ENCODE data around the gene DOCK4.

The DOCK4 gene

DNA sequence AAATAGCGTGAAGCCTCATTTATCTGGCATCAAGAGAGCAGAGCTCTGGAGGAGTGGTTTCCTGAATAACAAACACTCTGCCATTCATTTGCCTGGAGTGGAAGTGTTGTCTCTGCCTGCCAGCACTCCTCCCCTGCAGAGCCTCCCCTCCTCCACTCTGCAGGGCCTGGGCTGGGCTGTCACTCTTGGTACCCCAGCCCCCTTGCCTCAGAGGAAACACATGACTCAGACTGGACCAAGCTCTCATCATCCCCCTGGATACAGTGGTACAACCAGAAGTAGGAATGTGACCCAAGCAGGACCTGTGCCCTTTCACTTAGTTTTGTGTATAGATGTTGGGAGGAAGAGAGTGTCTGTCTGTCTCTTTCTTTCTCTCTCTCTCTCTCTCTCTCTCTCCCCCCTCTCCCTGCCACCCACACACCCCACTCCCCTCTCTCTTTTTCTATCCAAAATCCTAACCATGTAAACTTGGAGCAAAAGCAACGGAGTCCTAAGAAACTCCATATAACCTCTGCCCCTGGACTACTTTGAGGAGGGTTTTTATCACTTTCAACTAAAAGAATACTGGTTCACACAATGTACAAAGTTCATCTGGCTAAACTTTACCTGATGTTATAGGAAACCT, 43.9 kb downstream of the DOCK4 start:
- in situ Hi-C loops (cut with HindIII; ENCODE audit: low sequenced_read_pairs) = loop anchor here (5.0 kb wide), 1 partner anchor 40 kb away; no protein-coding TSS in a partner anchor

DNA sequence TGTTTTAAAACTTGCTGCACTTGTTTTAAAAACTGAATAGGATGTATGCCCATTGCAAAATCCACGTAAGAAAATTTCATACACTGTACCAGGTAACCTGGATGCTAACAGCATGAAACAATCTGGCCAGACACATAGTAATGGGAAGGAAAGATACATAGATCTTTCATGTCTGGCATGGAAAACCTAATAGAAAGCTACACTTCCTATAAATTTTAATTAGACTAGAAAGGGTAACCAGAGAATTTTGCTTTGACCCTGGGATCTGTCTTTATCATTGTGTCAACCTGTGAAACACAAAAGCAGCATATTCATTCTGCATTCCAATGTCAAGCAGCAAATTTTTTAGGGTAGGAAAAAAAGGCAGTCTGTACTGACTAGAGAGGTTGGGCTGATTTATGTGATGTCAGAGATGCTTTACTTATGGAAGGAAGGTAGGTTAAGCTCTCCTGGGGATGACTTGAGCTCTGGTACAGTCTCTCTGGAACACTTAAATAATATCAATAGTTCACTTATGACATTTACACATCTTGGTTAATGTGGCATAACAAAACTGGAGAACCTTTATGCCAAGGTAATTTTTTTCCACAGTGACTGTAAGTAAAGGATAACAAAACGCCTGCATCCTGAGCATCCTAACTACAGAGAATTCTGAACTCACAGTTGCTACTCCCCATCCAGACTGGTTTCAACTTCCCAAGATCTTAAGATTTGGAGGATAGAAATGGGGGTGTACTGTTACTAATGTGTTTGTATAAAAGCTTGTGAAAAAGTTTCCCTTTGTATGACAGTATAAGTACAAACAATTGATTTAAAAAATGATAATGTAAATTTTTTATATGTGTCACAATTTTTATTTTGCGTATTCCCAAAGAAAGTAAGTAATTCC, 44.7 kb downstream of the DOCK4 start:
- in situ Hi-C loops (cut with HindIII; ENCODE audit: low sequenced_read_pairs) = loop anchor here (5.0 kb wide), 1 partner anchor 41 kb away; no protein-coding TSS in a partner anchor

DNA sequence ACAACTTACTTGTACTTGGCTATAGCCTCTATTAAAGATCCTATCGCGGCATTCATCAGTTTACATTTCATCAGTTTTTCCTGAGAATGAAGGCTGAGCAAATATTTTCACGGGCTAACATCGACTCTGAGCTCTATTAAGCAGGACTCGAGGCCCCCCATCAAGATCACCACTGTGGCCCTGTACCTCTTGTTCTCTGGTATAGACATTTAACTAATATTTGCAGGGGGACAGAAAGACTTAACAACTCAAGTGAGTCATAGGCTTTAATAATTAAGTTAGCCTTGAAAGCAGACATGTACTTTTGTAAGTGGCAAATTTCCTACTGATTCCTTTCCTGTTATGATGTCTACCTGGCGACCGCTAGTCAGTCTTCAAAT, 45.4 kb downstream of the DOCK4 start:
- in situ Hi-C loops (cut with HindIII; ENCODE audit: low sequenced_read_pairs) = loop anchor here (5.0 kb wide), 1 partner anchor 42 kb away; no protein-coding TSS in a partner anchor

DNA sequence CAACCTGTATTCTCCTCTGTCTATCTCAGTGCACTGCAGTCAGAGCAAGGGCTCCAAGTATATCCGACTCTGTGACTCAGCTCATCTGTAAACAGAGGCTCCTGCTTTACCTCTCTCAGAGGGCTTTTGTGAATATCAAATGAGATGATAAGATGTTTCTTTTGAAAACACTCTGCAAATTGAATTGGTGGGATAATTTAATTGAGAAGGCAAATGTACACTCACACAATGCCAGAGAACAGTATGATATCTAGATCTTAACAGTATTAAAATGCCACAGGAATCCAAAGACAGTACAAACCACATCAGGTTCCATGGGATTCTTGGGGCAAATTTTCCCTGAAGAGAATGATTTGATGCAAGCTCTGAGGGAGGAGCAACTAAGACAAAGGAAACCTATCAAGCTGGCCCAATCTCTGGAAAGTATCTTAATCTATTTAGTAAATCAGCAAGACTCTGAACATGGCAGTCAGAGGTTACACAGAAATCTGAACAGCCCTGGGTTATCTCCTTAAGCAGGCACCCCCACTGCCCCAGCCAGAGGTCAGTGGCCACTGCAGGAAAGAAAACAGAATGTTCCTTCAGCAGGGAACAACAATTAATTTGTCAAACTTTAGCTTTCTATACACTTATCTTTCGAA, 45.9 kb downstream of the DOCK4 start:
- in situ Hi-C loops (cut with HindIII; ENCODE audit: low sequenced_read_pairs) = loop anchor here (5.0 kb wide), 1 partner anchor 42 kb away; no protein-coding TSS in a partner anchor

DNA sequence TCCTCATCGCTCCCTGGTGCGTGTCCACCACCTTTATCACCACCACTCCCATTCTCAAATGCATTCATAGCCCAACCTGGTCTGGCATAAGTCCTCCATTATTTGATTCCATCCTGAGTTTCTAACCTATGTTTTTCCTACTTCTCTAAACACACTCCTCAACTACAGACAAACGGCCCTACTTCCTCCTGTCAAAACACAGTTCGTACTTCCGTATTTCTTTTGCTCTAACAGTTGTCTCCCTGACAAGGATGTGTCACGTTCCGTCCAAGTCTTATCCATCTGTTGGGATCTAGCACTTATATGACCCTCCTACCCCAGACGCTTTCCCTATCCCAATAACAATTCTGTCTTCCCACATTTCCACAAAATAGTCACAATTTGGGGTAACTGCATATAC, 46.8 kb downstream of the DOCK4 start:
- in situ Hi-C loops (cut with HindIII; ENCODE audit: low sequenced_read_pairs) = no loop called here

DNA sequence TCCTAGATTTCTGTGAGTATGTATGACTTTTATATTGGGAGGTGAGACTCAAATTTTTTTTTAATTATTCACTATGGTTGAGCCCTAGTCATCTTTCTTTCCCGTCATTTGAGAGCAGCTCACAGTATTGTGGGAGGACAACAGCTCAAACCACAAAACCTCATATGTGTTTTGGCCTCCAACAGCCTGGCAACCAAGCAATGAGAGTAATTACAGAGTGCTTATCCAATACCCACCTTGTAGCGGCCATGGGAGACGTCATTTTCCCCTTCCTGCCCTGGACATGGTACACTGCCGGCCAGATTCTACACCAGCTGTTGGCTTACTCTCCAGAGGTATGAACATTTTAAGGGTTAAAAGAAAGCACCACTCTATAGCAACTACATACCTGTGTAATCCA, 49.1 kb downstream of the DOCK4 start:
- in situ Hi-C loops (cut with HindIII; ENCODE audit: low sequenced_read_pairs) = no loop called here

DNA sequence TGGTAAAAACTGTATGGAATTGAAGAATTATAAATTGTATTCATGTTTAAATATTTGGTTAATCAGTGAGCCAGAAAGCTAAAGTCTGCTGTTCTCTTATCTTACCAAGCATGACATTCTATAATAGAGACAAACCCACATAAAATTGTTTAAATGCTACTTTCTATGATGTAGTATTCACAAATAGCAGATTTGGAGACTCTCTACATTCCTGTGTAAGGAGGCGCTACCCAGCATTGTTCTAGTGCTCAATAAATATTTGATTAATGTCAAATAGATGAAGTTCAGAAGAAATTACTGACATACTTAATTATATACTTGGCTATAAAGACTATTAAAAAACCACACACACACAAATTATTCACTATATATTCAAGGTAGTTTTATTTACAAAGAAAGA, 49.8 kb downstream of the DOCK4 start:
- in situ Hi-C loops (cut with HindIII; ENCODE audit: low sequenced_read_pairs) = no loop called here

DNA sequence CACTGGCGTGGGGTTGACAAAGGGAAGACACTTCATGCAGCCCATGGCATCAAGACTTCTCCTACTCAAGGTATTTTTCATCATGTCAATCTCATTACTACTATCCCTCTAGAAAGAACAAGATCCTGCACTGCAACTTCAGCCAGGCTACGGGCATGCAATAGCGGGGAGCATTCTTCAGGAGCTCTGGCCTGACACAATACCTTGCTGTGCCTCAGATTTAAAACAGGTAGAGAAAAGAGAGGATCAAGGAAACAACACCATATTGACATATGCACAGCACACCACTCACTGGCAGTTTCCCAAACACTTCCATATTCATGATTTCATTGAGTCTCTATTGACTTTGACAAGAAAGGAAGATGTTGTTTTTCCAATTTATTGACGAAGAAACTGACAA, 51.5 kb downstream of the DOCK4 start:
- in situ Hi-C loops (cut with HindIII; ENCODE audit: low sequenced_read_pairs) = no loop called here

DNA sequence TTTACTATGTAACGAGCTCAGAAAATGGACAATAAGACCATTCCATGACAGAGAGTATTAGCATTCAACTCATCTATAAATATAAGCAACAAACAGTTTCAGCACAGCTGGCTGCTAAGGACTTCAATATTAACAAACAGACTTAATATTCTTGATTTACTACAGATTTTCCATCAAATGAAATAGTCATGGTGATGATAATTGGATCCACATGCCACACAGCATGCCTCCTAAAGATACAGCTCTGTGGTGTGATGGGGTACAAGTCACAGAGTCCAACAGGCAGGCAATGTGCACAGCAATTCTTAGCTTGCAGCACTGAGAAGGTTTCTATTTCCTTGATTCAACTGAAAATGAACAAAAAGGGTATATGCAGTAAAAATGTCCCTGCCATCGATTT, 54.0 kb downstream of the DOCK4 start:
- in situ Hi-C loops (cut with HindIII; ENCODE audit: low sequenced_read_pairs) = no loop called here

DNA sequence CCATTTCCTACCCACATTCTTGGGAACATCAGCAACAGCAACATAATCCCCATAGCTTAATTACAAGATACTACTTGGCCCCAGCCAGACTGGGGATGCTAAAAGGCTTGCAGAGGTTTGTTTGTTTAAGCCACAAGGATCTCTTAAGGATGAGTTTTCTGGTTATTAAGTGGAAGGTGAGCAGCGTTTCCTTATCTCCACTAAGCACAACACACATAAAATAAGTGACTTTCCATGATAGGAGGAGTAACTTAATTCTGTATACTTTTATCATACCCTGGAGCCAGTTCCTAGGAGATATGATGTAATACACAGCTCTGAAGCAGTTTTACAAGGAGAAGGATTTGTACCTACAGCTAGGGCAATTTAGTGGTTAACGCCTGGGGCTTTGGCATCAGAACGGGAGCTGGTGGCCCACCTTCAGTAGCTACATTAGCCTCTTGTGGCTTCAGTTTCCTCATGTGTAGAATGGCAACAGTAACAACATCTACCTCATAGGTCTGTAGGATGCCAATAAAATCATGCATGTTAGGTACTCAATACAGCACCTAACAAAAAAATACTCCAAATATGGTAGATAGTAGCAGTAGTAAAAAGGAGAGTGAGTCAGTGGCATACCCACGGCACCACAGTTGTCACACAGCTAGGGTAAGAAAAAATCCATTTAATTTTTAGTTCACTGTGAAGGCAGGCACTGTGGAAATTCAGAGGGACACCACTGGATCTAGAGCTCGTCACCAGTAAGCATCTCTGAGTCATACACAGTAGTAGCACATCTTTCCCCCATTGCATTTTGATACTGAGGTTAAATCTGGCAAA, 55.2 kb downstream of the DOCK4 start:
- in situ Hi-C loops (cut with HindIII; ENCODE audit: low sequenced_read_pairs) = no loop called here

DNA sequence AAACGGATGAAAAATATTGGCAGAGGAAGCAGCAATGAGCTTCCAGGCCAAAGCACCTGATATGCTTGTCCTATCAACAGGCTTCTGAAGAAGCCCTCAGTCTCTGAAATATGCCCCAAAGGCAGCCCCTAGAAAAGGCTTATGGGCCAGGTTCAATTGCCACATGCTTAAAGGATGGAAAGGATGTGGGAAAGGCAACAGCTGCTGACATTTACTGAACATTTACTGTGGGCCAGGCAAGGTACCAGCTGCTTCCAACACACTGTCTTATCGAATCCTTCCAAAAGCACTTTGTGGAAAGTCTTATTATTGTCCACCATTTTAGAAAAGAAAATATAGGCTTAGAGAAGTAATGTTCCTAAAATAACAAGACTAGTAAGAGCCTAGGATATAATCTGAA, 56.5 kb downstream of the DOCK4 start:
- in situ Hi-C loops (cut with HindIII; ENCODE audit: low sequenced_read_pairs) = no loop called here

DNA sequence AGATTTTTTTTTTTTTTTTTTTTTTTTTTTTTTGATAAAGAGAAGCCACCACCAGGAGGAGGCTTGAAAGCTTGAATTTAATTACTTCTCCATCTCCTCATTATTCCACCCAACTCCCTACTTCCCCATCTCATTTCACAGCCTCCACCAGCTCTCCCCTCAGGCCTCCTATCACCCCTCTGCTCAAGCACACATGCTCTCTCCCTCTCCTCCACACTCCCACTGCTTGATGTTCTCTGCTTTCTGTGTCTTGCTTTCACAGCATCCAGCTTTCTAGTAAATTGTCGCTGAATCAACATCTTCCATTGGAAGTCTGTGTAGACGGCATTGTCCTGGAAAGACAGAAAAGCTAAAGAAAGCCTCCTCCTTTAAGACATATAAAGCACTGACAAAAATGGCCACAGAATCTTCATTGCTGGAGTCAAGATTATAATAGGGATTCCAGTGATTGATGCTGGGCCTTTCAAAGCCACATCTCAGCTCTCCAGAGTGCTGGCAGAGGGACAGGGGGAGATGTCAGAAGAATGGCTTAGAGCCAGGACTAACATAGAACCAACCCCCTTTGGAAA, 58.3 kb downstream of the DOCK4 start:
- in situ Hi-C loops (cut with HindIII; ENCODE audit: low sequenced_read_pairs) = no loop called here

DNA sequence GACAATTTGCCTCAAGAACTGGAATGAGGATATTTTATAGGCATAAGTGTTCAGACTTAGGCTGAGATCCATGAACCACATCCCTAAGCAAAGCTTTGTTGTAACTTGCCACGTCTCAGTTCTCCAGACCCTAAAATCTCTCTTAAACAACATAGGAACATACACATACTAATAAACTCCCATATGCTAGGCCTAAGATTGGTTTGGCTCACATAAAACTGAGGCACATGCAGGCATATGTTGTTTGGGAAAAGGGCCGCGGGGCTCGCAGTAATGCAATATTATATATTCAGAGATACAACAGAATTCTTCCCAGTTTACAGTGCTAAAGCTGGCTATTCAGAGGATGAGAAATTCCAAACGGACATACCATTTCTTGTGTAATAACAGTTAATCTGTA, 61.0 kb downstream of the DOCK4 start:
- in situ Hi-C loops (cut with HindIII; ENCODE audit: low sequenced_read_pairs) = no loop called here

DNA sequence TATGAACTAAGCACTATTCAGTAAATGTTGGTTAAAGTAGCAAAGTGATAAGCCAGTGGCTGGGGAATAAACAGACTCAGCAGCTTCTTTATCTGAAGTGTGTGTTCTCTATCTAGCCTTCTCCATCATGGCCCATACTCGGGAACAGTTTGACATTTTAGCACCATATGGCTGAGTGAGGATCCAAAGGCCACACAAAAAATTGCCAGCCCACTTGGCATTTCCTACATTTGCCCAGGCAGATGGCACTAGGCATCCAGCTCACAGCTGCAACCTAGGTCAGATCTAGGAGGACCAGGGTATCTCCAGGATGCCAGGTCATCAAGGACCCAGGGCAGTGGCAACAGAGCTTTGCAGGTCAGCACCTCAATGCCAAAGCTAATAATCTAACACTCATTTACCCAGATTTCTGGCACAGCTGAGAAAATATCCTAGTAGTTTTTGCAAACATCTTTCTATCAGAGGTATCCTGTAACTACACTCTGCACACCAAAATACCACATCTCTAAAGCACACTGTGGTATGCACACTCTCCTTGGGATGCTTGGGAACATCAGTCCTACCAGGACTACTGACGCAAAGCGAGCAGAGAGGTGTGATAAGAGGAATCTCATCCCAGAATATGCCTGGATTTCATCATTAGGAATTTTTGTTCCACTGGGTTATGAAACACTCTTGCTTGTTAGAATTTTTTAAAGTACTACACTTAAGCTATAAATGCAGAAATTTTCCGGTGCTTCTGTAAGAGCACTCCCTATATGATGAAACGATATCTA, 61.7 kb downstream of the DOCK4 start:
- in situ Hi-C loops (cut with HindIII; ENCODE audit: low sequenced_read_pairs) = no loop called here

DNA sequence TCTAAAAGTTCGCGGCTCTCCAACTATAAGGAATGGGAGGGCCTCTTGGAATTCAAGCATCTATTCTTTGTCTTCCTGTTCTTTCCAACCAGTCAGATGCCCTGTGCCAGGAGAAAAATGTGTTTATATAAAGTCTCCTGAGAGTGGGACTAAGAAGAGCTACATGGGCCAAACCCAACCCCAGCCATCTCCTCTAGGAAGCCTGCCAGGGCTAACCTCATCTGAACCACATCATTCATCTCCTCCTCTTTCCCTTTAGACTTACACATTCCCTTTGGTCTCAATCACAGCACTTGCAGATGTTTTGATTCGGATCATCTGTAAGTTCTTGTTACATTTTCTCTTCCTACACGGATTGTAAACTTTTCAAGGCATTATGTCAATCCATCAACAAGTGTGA, 62.6 kb downstream of the DOCK4 start:
- in situ Hi-C loops (cut with HindIII; ENCODE audit: low sequenced_read_pairs) = no loop called here

DNA sequence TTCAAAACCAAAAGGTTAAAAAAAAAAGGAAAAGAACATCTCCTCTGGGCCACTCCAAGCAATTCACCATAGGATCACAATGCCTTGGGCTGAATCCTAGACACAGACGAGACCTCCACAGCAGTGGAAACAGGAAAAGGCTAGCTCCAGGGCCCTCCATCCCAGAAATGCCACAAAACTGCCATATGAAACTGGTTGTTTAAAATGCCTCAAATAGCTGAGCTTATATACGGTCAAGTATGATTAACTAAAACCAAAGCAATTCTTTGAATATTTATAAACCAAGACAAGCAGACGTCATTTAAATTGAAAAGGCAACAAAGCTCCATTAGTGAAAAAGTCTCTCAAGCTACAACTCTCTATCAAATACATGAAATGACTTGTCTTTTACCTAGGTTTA, 63.1 kb downstream of the DOCK4 start:
- in situ Hi-C loops (cut with HindIII; ENCODE audit: low sequenced_read_pairs) = no loop called here

DNA sequence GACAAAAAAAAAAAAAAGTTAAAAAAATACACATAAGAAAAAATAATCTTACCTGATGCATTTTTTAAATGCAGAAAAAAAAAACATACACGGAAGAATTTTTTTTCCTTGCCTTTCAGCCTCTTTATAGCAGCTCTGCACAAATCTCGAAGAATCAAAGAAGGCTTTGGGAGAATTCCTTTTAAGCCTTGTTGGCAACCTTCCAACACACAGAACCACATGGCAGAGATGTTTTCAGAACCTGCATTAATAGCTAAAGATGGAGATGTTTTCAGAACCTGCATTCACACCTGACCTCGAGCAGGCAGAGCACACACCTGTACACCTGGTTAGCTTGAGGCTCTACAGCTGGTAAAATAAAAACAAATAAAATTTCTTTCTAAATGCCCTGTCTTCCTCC, 65.6 kb downstream of the DOCK4 start:
- in situ Hi-C loops (cut with HindIII; ENCODE audit: low sequenced_read_pairs) = no loop called here

DNA sequence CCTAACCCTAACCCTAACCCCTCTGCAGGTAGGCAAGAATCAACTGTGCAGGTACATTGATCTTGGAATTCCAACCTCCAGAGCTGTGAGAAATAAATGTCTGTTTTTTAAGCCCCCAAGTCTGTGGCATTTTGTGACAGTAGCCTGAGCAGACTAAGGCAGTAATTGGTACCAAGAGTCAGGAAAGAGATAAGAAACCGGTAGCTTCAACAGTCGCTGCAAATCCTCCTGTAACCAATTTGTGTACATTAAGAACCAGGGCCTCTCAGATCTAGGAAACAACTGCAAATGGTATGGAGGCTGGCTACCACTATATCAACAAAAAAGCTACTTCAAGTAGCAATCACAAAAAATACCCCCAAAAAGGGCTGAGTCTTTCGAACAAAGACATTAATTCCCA, 67.3 kb downstream of the DOCK4 start:
- in situ Hi-C loops (cut with HindIII; ENCODE audit: low sequenced_read_pairs) = no loop called here

DNA sequence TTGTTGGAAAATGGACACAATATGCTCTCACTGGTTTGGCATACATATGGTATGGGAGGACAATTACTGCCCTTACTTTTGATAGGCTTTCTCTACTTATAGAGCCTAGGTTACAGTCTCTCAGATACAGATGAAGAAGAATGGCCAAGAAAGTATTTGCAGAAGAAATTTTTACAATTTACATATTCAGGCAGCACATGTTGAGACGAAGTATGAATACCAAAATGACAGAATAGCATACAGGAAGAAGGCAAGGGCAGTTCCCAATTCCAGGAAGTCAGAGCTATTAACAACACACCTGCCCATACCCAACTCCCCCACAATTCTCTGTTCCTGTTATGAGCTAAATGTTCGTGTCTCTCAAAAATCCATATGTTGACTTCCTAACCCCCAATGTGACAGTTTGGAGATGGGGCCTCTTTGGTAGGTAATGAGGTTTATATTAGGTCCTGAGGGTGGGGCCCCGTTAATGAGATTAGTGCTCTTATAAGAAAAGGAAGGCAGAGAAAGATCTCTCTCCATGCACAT, 67.8 kb downstream of the DOCK4 start:
- in situ Hi-C loops (cut with HindIII; ENCODE audit: low sequenced_read_pairs) = no loop called here

All from endothelial cell of hepatic sinusoid (primary cell).